Breast epithelium (tissue), 3 donors: Measurements from ENCODE around the gene ANKRD18A.

Experiments
- CTCF ChIP-seq, 3 donors: fragments of 450-650 bp; IDR thresholded peaks; one replicate each; pipeline ENCODE4 v1.5.1; 2016 to 2017; ENCODE audit warnings: antibody characterized with exemption in 3 of 3, mild to moderate bottlenecking in 3 of 3, moderate library complexity in 3 of 3
- POLR2A ChIP-seq: fragments of 450-650 bp; IDR thresholded peaks from one replicate; pipeline ENCODE4 v1.6.1; 2016; ENCODE audit warnings: antibody characterized with exemption, mild to moderate bottlenecking, moderate library complexity

- no peak for TF ChIP-seq POLR2A
- no peak for TF ChIP-seq CTCF (IDR thresholded peaks at IDR 0.05)
Observed at GRCh38 chr9:38629511-38629910, 9.1 kb upstream of the ANKRD18A start.
